Measurements from ENCODE around the gene TROAP. TPM values are rescaled to one million over a fixed set of nuclear protein-coding genes. Genes with fewer than 3 reads are reported as not detected.

Gene TROAP
- total RNA-seq, 1 experiment from 2014 or later, result 75.3 TPM

GRCh38 chr12:49330631-49331379, 7.8 kb downstream of the TROAP start:
- H2AK5ac ChIP-seq (ENCODE audit: insufficient read length, low read length), result no peak overlapping the region
- no peak for DNase-seq
- no peaks in the 10 kb centered on the region for H3K9me3 ChIP-seq (ENCODE audit: control insufficient read depth, low read depth, low read length)
- H4K20me1 ChIP-seq (ENCODE audit: control insufficient read depth, insufficient read depth, insufficient read length), result no peaks in the 10 kb centered on the region
- no peak overlapping the region for H2AFZ ChIP-seq (ENCODE audit: low read length)
- H3K23ac ChIP-seq (ENCODE audit: insufficient read length, low read depth, low read length), result no peak overlapping the region
- no peak overlapping the region; a peak in 1 of 7 replicates for H3K27ac Mint-ChIP-seq
- no peak overlapping the region for H3K4me3 Mint-ChIP-seq
- H3K27me3 ChIP-seq (ENCODE audit: insufficient read depth, low read length), result peaks cover 14% of the 10 kb centered on the region; the same call in 1 of the 2 replicates
- H3K56ac ChIP-seq (ENCODE audit: insufficient read length, low read depth, low read length), result no peak overlapping the region
- H3K79me2 ChIP-seq (ENCODE audit: insufficient read depth, low read length), result no peaks in the 10 kb centered on the region
- peaks cover 17 to 49% (median 46%) of the 10 kb centered on the region in 3 experiments; a peak in 6 of 7 replicates for H3K36me3 Mint-ChIP-seq (ENCODE audit: insufficient read depth in 1 of 3, low read depth in 3 of 3)
- no peak overlapping the region for H3K9ac ChIP-seq (ENCODE audit: extremely low read depth, insufficient read length, low read length)
- TF ChIP-seq CTCF (conservative IDR thresholded peaks at IDR 0.05), result no peak
- H2BK120ac ChIP-seq (ENCODE audit: low read depth, low read length, poor library complexity, severe bottlenecking), result no peak overlapping the region
- WGBS (ENCODE audit: extremely low coverage, insufficient read length, low lambda C conversion rate), result no CpG with 5 or more reads among the region's 14 CpGs
- peaks cover 0 to 3% of the 10 kb centered on the region in 2 experiments; a peak in 1 of 5 replicates for H3K9me3 Mint-ChIP-seq
- no peak overlapping the region for H2BK12ac ChIP-seq (ENCODE audit: insufficient read length, low read depth, low read length)
- H3K18ac ChIP-seq (ENCODE audit: insufficient read length, low read depth, low read length), result no peak overlapping the region
- no peak overlapping the region for H2BK20ac ChIP-seq (ENCODE audit: low read depth, low read length, poor library complexity, severe bottlenecking)
- H3K14ac ChIP-seq (ENCODE audit: insufficient read depth, low read length), result no peak overlapping the region
- no peak overlapping the region for H2BK15ac ChIP-seq (ENCODE audit: low read depth, low read length)
- no peak overlapping the region for H4K8ac ChIP-seq (replicated peaks; ENCODE audit: insufficient read length, low read depth, low read length)
- no peak overlapping the region for H3K27ac ChIP-seq (ENCODE audit: insufficient read length, low read depth, low read length)
- H3T11ph ChIP-seq (ENCODE audit: low read length), result no peak overlapping the region
- peaks cover 0 to 5% of the 10 kb centered on the region in 2 experiments; a peak in 1 of 4 replicates for H3K4me1 Mint-ChIP-seq
- H3K79me1 ChIP-seq (ENCODE audit: insufficient read depth, low read depth, low read length, poor library complexity, severe bottlenecking), result no peaks in the 10 kb centered on the region
- no peak overlapping the region for H2BK5ac ChIP-seq (ENCODE audit: insufficient read length, low read length)
- H4K91ac ChIP-seq (ENCODE audit: insufficient read length, low read depth, low read length), result no peak overlapping the region
- H3K4me1 ChIP-seq (ENCODE audit: insufficient read depth, low read length), result no peaks in the 10 kb centered on the region
- no peak overlapping the region for H4K5ac ChIP-seq (ENCODE audit: insufficient read length, low read depth, low read length)
- H3K27me3 Mint-ChIP-seq (ENCODE audit: low read depth), result peaks cover 35% of the 10 kb centered on the region
- H3K4me2 ChIP-seq (ENCODE audit: insufficient read depth, insufficient read length, low read length), result no peak overlapping the region
- no peaks in the 10 kb centered on the region for H3K23me2 ChIP-seq (ENCODE audit: insufficient read length, low read depth, low read length, poor library complexity, severe bottlenecking)
- no peak overlapping the region for H3K4ac ChIP-seq (ENCODE audit: low read depth, low read length)

Data from H9 (cell line).